Endothelial cell of umbilical vein (primary cell): ENCODE results near the gene FXYD7.

Source experiments
- CTCF ChIP-seq, 2 donors: IDR thresholded peaks; 1 replicate in 1 of 2; 2 replicates in 1 of 2; pipeline ENCODE4 v1.5.1; 2011; ENCODE audit warnings: low read length in 2 of 2, mild to moderate bottlenecking in 2 of 2, moderate library complexity in 2 of 2, control low read depth in 1 of 2, inconsistent platforms in 1 of 2, low read depth in 1 of 2; ENCODE audit not compliant: insufficient read depth in 1 of 2; ENCODE audit errors: extremely low read depth in 1 of 2
- POLR2AphosphoS5 ChIP-seq: IDR thresholded peaks from 2 replicates; pipeline ENCODE4 v1.6.1; 2012; ENCODE audit warnings: low read depth, mild to moderate bottlenecking, control low read depth, low read length, moderate library complexity; ENCODE audit not compliant: insufficient read depth

GRCh38 chr19:35143231-35143715 lies at the start of gene FXYD7:
- no peak for TF ChIP-seq CTCF (IDR thresholded peaks at IDR 0.05; ENCODE audit: extremely low read depth in 1 of 2, insufficient read depth in 1 of 2, low read depth in 1 of 2, low read length in 2 of 2)
- no peak for TF ChIP-seq POLR2AphosphoS5
